A549 treated with AZD9567 at 1 μM for 4 hours (cell line): ENCODE measurements around the gene DNAJB11. TPM values are rescaled to one million over a fixed set of nuclear protein-coding genes. Genes with fewer than 3 reads are reported as not detected.

ENCODE experiments used
- total RNA-seq: library from RNA; stranded (reverse); fragments of 200-300 nt; extraction: Qiagen RNA extraction; gene quantifications from 5 replicates; pipeline ENCODE4 v1.2.3, GENCODE V29; 2022; ENCODE audit not compliant: insufficient read depth

Gene DNAJB11
- 47.8 to 52.6 TPM (median 51.5 TPM) in 5 replicates for total RNA-seq

DNA sequence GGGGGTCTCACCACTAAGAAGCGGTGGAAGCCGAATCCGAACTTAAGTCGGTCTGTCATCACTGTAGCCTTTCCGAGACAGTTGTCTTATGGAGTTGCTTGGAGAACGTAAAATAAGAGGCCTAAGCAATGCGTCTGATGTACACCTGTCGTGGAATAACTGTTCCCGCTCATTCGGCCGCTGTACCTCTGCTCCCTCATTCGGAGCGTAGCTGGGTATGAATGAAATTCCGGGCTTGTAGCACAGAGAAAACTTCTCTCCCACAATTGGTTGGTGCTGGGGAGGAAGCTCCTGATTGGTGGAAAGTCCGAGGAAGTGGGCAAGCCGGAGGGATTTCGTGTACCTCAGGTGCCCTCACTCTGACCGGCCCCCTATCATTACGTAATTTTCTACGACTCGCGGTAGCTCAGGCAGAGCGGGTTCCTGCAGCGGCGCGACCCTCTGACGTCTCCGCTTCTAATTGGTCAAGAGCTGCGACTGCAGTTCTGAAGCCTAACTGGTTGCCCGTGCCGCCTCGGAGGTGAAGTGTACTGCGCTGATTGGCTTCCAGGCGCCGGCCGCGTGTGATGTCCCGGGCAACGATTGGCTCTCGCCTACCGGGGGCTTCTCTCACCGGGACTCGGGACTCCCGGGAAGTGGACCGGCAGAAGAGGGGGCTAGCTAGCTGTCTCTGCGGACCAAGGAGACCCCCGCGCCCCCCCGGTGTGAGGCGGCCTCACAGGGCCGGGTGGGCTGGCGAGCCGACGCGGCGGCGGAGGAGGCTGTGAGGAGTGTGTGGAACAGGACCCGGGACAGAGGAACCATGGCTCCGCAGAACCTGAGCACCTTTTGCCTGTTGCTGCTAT, at the start of gene DNAJB11:
DNAJB11 (plus strand) TSS at position 625 of the 845 bp plus-strand sequence; CDS start at position 803, 178 bp downstream.

DNA sequence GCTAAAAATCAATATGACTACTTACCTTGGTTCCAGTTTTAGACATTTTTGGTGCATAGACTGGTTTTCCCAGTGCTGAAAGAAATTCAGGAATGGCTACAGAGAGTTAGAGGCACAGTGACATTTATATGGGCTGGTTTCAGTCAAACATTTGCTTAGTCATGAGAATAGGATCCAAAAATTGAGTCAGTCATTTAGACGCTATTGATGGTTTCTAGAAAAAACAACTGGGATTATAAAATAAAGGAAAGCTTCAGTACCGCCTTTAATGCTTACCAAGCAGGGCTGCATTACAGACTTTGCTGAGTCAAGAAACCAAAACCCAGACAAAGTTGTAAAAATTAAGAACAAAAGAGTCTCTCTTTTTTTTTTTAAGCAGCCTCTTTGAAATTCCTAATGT, 26.2 kb upstream of the DNAJB11 start, which contains the start of gene CRYGS:
CRYGS (minus strand) TSS at position 100 of the 400 bp plus-strand sequence; CDS start at position 46, 54 bp downstream.

GRCh38 chr3:186567072-186567921, 3.2 kb upstream of the DNAJB11 start, which contains the start of gene TBCCD1:
Gene TBCCD1 (minus strand): TSS chr3:186567339. CDS start chr3:186564329, 3,010 bp downstream.

DNA sequence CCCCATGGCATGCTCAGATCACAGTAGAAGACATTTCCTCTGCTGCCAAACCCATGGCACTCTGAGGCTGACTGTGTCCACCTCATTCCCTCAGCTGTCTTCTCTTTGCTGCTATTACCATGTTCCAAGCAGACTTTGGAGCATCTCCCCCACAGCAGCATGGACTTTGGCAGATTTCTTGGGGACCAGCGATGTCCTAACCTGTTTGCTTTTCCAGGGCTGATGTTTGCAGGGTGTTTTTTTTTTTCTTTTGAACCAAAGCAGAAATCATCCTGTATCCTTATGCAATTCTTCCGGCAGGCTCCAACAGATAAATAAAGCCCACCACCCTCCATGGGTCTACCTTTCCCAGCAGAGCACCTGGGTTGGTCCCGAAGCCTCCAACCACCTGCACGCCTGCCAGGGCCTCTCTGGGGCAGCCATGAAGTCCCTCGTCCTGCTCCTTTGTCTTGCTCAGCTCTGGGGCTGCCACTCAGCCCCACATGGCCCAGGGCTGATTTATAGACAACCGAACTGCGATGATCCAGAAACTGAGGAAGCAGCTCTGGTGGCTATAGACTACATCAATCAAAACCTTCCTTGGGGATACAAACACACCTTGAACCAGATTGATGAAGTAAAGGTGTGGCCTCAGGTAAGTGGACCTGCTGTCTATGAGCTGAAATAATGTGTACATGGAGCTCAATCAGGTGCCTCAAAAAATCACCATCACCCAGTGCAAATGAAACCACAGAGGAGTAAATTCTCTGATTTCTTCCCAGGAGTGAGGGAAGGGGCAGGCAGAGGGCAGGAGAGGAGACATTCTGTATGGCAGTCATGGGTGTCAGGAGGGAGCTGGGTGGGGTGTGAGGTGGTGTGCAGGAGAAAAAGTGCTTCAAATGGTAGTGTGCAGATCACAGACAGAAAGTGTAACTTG, 42.5 kb downstream of the DNAJB11 start, which contains the start of gene AHSG:
AHSG (plus strand) TSS at position 340 of the 916 bp plus-strand sequence; CDS start at position 422, 82 bp downstream.

Other genes starting within 250 kb of the DNAJB11 start
- gene DGKG, start 208.5 kb upstream of the DNAJB11 start, total RNA-seq = 5.8 to 6.9 TPM (median 6.1 TPM) in 5 replicates
- 0.91 to 1.2 TPM (median 1.0 TPM) in 4 of 5 replicates, not detected in the other for gene CRYGS, start 26.3 kb upstream of the DNAJB11 start, total RNA-seq
- 6.5 to 10.0 TPM (median 7.1 TPM) in 5 replicates for gene TBCCD1, start 3.4 kb upstream of the DNAJB11 start, total RNA-seq
- 0.05 to 1.3 TPM (median 0.10 TPM) in 4 of 5 replicates, not detected in the other for gene AHSG, start 42.3 kb downstream of the DNAJB11 start, total RNA-seq
- 0.09 to 0.13 TPM (median 0.10 TPM) in 3 of 5 replicates, not detected in the others for gene FETUB, start 69.7 kb downstream of the DNAJB11 start, total RNA-seq
- not detected in 5 replicates for gene HRG, start 95.3 kb downstream of the DNAJB11 start, total RNA-seq
- not detected in 5 replicates for gene KNG1, start 146.6 kb downstream of the DNAJB11 start, total RNA-seq
- 145 to 165 TPM (median 156 TPM) in 5 replicates for gene EIF4A2, start 212.9 kb downstream of the DNAJB11 start, total RNA-seq
- gene RFC4, start 235.8 kb downstream of the DNAJB11 start, total RNA-seq = 42.2 to 45.6 TPM (median 43.3 TPM) in 5 replicates